HG03025 (cell line): Measurements from ENCODE around the gene RASA4.
"Not testable (repeated sequence)": the region's sequence is repeated elsewhere in the genome, so short reads cannot be mapped to it uniquely, and the experiment has no call there.

ENCODE experiments used
- ATAC-seq: cut with Tn5 transposase; IDR thresholded peaks from one replicate; pipeline ENCODE4 v1.9.1; 2021; ENCODE audit warnings: mild to moderate bottlenecking, moderate library complexity; ENCODE audit not compliant: unreplicated experiment, low FRiP score

The RASA4 gene

DNA sequence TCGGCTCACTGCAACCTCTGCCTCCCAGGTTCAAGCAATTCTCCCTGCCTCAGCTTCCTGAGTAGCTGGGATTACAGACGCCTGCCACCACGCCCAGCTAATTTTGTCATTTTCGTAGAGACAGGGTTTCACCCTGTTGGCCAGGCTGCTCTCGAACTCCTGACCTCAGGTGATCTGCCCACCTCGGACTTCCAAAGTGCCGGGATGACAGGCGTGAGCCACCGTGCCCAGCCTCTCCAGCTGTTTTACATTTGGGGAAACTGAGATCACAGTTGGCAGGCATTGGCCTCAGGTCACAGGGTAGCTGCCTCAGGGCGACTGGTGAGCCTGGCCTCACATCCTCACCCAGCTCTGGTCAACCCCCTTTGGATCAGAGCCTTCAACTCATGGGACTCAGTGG lies 6.8 kb downstream of the RASA4 start:
- ATAC-seq = not testable (repeated sequence)

DNA sequence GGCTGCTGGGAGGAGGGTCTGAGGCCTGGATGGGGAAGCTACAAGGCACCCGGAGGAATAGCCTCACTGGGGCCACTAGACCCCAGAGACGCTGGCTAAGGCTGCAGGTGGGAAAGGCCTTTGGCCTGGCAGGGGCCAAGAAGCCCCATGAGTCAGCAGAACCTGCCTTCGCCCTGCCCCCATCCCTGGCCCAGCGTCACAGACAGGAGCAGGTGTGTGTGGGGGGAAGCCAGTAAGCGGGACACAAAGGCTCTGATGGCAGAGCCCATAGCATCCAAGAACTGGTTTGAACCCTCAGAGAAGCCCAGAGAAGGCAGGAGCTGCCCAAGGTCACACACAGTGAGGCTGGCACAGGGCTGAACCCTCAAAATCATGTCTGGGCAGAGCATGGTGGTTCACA lies 9.7 kb downstream of the RASA4 start:
- not testable (repeated sequence) for ATAC-seq

DNA sequence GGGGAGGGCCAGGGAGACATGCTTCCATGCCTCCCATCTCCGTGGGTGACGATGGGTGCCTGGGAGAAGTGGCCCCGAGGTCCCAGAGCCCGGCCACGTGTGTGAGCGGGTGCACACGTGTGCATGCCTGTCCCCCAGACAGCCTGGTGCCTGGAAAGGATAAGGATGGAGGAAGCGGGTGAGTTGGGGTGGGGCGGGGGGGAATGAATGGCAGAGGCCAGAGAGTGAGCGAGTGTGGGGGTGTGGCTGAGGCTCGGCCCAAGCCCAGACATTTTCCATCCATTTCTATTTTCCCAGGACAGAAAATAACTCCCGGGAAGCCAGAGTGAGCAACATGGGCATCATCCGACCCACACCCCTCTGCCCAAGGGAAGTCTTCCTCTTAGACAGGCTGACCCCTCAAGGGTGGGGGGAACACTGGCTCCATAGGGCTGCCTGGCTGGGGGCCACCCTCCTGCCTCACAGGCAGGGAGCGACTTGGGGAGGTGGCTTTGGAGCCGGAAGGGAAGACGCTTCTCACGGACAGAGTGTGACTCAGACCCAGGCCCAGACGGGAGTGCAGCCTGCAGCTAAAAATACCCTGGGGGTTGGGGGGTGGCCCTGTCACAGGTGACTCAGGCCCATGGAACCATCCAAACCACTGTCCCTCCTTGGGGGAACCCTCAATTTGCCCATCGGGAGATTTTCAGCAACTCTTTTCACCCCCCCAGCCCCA lies 12.0 kb downstream of the RASA4 start:
- ATAC-seq = not testable (repeated sequence)

DNA sequence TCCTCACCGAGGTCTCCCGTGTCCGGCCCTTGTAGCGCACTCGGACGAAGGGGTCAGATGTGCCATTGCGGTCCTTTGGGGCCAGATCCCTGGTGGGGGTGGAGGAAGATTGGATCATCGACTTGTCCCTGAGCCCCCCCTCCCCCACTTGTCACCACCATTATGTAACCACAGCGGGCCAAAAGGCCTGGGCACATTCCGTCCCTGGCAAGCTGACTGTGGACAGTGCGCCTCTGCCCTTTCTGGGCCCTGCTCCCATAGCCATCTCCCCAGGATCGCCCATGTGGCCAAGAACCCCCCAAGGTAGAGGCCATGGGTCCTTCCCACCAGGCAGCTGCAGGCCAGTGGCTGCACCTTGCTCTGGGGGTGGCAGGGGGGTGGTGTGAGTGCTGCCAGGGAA lies 14.2 kb downstream of the RASA4 start:
- ATAC-seq = not testable (repeated sequence)

DNA sequence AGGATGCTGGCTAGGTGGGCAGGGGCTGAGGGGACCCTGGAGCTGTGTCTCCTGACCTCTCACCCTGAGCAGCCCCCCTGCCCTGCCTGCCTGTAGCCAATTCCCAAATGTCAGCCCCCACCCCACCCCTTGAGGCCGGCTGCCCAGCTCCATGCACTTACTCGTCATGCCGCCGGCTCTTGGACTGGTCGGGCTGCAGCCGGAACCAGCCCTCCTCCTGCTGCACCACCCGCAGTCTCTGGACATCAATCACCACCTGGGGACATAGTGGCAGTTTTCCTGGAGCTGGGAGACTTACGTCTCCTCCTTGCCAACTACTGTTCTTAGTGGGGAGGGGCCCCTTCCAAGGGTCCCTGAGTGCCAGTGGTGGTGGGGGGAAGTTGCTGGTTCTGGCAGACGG lies 16.9 kb downstream of the RASA4 start:
- not testable (repeated sequence) for ATAC-seq

DNA sequence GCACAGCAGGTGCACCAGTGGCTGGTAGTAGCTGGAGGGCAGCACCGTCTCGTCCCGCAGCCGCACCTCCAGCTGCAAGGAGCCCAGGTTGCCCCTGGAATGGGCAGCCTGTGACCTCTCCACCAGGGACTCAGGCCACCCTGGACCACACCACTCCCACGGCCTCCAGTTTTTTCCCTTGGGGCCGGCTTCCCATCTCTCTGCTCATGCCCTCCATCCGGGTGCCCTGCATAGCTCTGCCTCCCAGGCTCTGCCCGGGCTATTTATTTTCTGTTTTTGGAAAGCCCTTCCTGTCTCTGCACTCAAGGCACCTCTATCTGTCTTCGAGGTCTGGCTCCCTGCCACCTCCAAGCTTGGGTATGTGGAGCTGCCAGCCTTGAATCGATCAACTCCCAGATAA lies 20.5 kb downstream of the RASA4 start:
- not testable (repeated sequence) for ATAC-seq

DNA sequence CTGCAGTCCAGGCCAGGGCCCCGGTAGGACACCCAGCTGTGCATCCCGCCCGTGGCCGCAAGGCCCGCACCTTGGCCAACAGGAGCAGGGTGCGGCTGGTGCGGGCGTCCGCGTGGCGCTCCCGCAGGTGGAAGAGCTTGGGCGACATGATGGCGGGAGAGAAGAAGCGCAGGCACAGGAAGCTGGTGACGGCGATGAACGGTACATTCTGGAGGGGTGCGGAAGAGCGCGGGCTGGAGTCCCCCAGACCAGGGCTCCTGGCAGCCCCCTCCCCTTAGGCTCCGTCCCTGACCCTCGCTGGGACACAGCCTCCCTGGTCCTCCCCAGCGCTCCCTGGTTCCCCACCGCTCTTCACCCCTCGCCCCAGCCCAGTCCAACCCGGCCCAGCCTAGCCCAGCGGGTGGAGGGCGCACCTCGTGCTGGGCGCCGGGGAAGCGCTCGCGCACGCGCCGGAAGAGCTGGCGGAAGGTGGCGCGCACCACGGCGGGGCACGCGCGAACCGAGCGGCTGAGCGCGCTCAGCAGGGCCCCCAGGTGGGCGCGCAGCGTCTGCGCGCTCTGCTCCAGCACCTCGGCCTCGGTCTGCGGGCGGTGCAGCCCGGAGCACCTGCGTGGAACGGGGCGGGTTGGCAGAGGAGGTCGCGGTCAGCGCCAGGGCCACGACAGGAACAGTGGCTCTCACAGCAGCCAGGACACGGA lies 22.8 kb downstream of the RASA4 start:
- ATAC-seq = peak; percentile 50

DNA sequence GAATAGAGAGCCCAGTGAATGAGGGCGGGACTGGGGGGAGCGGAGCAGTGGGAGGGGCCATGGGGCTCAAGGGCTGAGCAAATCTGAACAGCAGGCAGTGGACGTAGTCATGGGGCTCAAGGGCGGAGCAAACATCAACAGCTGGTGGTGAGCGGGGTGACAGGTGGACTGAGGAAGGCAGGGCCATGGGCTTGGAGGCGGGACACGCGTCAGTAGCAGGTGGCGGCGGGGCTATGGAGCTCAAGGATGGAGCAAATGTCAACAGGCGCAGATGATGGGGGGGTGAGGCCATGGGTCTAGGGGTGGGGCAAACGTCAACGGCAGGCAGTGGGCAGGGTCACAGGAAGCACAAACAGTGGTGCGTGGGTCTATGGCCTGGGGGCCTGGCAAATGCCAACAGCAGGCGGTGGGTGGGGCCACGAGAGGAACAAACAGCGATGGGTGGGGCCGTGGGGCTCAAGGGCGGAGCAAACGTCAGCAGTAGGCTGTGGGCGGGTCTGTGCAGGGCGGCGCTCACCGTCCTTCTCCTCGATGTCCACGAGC lies 24.0 kb downstream of the RASA4 start:
- peak; percentile 43 for ATAC-seq

DNA sequence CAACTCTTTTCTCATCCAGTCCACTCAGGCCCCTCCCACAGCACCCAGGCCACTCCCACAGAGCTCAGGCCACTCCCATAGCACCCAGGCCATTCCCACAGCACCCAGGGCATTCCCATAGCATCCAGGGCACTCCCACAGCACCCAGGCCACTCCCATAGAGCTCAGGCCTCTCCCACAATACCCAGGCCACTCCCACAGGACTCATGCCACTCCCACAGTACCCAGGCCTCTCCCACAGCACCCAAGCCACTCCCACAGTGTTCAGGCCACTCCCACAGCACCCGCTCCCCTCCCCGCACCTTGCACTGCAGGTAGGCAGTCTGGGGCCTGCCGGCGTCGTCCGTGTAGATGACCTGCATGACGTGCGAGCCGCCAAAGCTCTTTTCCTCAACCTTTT lies 26.7 kb downstream of the RASA4 start:
- ATAC-seq = not testable (repeated sequence)

DNA sequence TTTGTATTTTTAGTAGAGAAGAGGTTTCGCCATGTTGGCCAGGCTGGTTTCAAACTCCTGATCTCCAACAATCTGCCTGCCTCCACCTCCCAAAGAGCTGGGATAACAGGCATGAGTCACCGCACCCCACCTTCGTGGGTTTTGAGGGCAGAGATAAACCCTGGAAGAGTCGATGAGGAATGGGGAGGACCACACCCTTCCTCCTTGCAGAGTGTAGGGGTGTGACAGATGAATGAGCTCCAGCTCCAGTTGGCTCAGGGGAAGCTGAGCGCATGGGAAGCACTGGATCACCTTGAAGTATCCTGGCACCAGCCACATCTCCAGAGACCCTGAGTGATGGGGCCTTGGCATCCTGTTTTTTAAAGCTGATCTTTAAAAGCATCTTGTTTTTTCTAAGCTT lies 33.1 kb downstream of the RASA4 start:
- not testable (repeated sequence) for ATAC-seq

DNA sequence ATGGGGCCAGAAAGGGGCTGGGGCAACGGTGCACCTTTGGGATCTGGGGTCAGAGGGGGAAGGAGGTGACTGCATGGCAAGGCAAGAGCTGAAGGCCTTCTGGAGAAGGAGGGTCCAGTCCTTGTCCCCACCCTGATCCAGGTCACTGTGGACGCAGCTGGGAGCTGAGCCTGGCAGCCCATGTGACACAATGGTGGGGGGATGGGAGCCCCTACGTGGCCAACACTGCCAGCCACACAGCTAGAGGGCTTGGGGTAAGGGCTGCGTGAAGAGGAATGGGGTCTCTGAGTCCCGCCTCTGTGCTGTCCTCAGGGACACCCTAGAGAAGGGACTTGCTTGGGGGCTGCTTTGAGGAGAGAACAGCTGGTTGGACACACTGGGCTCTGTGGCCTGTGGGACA lies 34.8 kb downstream of the RASA4 start:
- not testable (repeated sequence) for ATAC-seq

DNA sequence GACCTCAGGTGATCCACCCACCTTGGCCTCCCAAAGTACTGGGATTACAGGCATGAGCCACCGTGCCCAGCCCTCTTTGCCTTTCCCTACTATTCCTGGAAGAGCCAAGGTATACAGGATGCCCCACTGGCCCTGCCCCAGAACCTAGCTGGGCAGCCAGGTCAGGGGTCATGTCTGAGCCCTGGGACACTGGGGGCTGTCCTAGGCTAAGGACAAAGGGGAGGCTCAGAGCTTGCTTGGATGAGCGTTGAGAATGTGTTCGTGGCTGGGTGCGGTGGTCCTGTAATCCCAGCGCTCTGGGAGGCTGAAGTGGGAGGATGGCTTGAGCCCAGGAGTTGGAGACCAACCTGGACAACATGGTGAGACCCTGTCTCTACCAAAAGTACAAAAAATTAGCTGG lies 38.1 kb downstream of the RASA4 start:
- not testable (repeated sequence) for ATAC-seq

DNA sequence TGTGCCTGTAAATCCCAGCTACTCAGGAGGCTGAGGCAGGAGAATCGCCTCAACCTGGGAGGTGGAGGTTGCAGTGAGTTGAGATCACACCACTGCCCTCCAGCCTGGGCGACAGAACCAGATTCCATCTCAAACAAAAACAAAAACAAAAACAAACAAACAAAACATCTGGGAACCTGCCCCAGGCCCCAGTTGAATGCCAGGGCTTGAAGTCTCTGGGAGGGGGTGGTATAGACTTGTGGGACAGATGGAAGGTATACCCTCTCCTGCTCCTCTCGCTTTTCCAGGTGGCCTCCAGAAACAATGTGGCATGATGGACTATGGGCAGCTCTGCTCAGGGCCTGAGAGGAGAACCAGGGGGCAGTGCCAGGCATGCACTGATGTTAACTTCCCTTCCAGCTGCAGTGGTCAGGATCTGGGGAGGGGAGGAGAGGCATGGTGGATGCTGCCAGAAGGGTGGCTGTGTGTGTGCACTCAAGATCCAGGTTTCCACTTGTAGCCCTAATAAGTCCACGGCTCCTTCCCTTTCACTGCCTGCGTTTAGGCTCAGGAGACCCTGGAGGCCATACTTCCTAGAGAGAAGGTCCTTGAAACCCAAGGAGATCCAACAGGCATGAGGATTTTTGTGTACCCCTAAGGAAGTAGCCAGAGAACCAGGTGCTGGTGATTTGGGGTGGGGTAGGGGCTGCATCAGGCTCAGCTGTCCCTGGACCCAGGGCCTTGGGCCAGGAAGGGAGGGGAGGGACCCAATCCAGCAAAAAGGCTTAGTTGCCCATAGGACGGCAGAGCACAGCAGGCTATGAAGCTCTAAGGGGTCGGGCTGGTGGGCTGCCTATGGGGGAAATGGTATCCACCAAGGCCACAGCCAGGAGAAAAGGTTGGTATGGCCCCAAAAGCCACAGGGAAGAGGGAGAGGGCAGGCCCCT lies 39.0 kb downstream of the RASA4 start:
- not testable (repeated sequence) for ATAC-seq

DNA sequence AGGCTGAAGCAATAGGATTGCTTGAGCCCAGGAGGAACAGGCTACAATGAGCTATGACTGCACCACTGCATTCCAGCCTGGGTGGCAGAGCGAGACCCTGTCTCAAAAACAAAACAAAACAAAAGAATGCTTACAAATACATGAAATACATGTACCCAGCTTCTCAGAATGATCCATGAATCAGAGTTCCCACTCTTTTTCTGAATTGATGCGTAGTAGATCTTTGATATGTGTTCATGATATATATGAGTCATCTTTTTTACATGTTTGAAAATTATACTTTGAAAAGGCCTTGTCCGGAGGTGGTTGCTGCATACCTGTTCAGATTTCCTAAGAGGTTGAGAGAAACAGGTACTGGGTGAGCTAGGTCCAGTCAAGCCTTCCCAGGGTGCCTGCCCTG lies 40.2 kb downstream of the RASA4 start:
- ATAC-seq = not testable (repeated sequence)

DNA sequence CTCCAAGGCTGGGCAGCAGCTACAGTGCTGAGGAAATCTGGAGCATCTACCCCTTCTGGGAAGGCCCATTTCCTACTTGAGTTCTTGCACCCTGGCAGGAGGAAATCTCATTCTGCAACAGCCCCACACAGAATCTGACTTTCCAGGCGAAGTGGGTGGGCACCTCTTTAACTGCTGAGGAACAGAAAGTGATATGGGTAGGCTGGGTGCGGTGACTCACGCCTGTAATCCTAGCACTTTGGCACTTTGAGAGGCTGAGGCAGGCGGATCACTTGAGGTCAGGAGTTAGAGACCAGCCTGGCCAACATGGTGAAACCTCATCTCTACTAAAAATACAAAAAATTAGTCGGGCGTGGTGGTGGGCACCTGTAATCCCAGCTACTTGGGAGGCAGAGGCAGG lies 41.9 kb downstream of the RASA4 start:
- not testable (repeated sequence) for ATAC-seq

DNA sequence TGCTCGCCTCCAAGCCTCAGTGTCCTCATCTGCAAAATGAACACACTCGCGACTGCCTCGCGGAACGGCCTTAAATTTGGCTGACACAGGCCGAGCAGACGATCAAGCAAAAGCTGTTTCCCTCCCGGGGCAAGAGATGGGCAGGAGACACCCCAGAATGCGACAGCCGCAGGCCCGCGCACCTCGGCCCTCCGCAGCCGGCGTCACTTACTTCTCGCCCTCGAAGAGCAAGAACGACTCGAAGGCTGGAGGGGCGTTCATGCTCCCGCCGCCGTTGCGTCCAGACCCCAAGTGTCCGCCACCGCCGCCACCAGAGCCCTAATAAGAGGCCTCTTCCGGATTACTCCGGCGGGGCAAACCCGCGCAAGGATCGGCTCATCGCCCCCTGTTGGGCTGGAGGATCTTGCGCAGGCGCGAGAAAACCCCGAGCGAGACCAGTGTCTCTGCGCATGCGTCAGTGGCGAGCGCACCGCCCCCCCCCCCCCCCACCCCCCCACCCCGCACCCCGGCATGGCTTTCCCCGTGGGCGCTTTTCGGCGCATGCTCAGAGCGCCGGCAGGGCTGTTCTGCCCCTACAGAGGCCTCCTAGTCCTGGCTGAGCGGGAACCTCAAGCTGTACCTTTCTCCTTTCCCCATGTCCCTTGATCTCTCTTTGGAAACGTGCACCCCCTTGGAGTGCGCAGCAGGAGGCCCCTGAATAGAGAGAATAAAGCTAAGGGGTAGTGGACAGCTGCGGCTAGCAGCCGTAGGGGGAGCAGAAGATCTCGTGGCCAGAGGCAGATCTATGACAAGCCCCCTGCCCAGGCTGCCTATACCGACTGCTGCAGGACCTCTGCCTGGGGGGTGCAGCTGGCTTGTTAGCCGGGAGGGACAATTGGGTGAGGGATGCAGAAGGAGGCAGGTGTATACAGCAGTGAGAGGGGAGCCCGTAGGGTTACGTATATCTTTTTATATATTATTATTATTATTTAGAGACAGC lies 44.0 kb downstream of the RASA4 start, which contains the start of gene POLR2J3:
POLR2J3 (minus strand) TSS at position 323 of the 979 bp plus-strand sequence; CDS start at position 261, 62 bp downstream.
- peak; percentile 93 for ATAC-seq

DNA sequence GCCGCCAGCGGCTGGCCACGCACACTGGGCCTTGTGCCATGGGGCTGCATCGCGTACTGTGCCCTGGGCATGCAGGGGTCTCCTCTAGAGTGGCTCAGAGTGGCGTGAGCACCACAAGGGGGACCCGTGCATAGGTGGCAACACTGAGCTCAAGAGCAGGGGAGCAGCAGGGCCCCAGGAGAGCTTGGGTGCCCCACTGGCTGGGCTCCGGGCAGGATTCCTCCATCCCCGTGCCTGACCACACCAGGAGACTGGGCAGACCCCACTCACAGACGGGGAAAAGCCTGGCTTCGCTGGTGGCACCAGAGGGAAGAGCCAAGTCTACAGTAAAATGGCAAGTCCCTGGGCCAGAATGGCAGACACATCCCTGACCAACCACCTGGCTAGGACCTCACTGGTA lies 47.9 kb downstream of the RASA4 start:
- ATAC-seq = not testable (repeated sequence)

DNA sequence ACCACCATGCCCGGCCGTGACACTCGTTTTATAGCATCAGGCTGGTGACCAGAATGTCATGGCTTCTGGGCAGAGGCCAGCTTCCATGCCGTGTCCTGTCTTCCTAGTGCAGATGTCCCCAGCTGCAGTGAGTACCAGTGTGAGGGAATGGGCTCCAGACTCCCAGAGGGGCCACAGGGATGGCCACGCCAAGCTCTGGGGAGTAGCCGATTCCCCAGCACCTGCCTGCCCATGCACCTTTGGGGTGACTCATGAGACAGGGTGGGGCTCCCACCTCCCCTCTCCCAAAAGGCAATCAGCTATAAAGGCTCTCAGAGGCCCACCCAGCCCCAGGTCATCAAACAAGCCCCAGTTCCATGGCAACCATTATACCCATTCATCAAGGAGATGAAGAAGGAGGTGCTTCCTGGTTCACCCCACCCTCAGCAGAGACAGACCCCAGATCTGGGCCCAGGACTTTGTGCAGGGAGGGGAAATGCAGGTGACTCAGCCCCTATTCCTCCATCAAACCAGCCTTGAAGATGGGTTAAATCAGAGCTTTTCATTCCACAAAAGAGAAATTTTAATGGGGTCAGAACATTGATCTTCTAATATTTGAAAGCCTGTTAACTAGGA lies 65.6 kb downstream of the RASA4 start, which contains the start of gene SPDYE2:
SPDYE2 (plus strand) TSS at position 419 of the 615 bp plus-strand sequence. CDS start 2,030 bp downstream, outside the sequence.
- ATAC-seq = not testable (repeated sequence)

DNA sequence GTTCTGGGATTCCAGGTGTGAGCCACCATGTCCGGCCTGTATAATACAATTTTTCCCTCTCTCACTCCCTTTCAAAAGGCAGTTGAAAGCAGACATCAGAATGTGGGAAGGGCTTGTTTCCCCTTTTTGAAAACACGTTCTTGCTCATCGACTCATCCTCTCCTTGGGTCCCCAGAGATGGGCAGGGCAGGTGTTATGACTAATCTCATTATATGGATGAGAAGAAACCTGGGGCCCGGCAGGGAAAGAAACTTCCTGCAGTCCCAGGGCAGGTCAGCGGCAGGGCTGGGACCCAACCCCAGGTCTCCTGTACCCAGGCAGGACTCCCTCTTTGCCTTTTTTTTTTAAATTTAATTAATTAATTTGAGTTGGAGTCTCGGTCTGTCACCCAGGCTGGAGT lies 70.2 kb downstream of the RASA4 start:
- peak; percentile 48 for ATAC-seq
